Central memory CD8-positive, alpha-beta T cell (primary cell): ENCODE measurements around the gene LSM7.

Experiments used
- ATAC-seq: fragments of 150-1000 bp; cut with Tn5 transposase; replicated peaks from 2 replicates; pipeline ENCODE4 v1.10.0; 2022; ENCODE audit warnings: mild to moderate bottlenecking, moderate FRiP score, moderate number of reproducible peaks; ENCODE audit not compliant: poor library complexity, severe bottlenecking; ENCODE audit errors: extremely low read depth
- DNase-seq, 2 donors: peaks; one replicate each; pipeline ENCODE4 v3.0.0; 2021; ENCODE audit warnings: low spot score in 2 of 2
- H3K27ac Mint-ChIP-seq: one replicate; pipeline ENCODE4 v1.8.0; 2022; ENCODE audit warnings: low read depth, mild to moderate bottlenecking, moderate library complexity, mixed read lengths
- H3K27me3 Mint-ChIP-seq: one replicate; pipeline ENCODE4 v1.8.0; 2022; ENCODE audit warnings: mixed read lengths
- H3K36me3 Mint-ChIP-seq: one replicate; pipeline ENCODE4 v1.8.0; 2022; ENCODE audit warnings: mild to moderate bottlenecking, moderate library complexity, mixed read lengths; ENCODE audit not compliant: insufficient read depth
- H3K4me1 Mint-ChIP-seq: one replicate; pipeline ENCODE4 v1.8.0; 2022; ENCODE audit warnings: mixed read lengths
- H3K4me3 Mint-ChIP-seq: one replicate; pipeline ENCODE4 v1.8.0; 2022; ENCODE audit warnings: mild to moderate bottlenecking, moderate library complexity, mixed read lengths
- H3K9me3 Mint-ChIP-seq: one replicate; pipeline ENCODE4 v1.8.0; 2022; ENCODE audit warnings: mixed read lengths

LSM7 gene

GRCh38 chr19:2360833-2361232 lies 32.4 kb upstream of the LSM7 start:
- H3K4me3 Mint-ChIP-seq = no peak overlapping the region

GRCh38 chr19:2359992-2360685 lies 31.8 kb upstream of the LSM7 start, which contains the start of gene TMPRSS9:
Gene TMPRSS9 (plus strand): TSS chr19:2360265. CDS start chr19:2389786, 29,521 bp downstream.
- no peaks in the 10 kb centered on the region for H3K36me3 Mint-ChIP-seq
- DNase-seq (no peak), ATAC-seq (no peak)
- H3K27ac Mint-ChIP-seq = no peak within 1 kb of the TSS
- H3K4me1 Mint-ChIP-seq = no peaks in the 10 kb centered on the region
- H3K4me3 Mint-ChIP-seq = no peak within 1 kb of the TSS
- H3K9me3 Mint-ChIP-seq = no peaks in the 10 kb centered on the region
- H3K27me3 Mint-ChIP-seq = peaks cover 12% of the 10 kb centered on the region

More at GRCh38 chr19:2360833-2361232, 32.4 kb upstream of the LSM7 start:
- Mint-ChIP-seq H3K27me3 (peaks cover 16% of the 10 kb centered on the region), H3K36me3 (no peaks in the 10 kb centered on the region), H3K9me3 (no peaks in the 10 kb centered on the region), H3K27ac (no peak overlapping the region), H3K4me1 (no peaks in the 10 kb centered on the region)
- DNase-seq (no peak), ATAC-seq (no peak)

GRCh38 chr19:2358548-2359173 lies 30.3 kb upstream of the LSM7 start:
- Mint-ChIP-seq H3K27ac (no peak overlapping the region), H3K27me3 (peaks cover 7% of the 10 kb centered on the region), H3K9me3 (no peaks in the 10 kb centered on the region), H3K4me1 (no peaks in the 10 kb centered on the region), H3K4me3 (no peak overlapping the region), H3K36me3 (no peaks in the 10 kb centered on the region)
- no peak for DNase-seq
- ATAC-seq = no peak

- no peaks in the 10 kb centered on the region for H3K36me3 Mint-ChIP-seq
- no peak overlapping the region for H3K27ac Mint-ChIP-seq
- ATAC-seq = no peak
These were observed 29.2 kb upstream of the LSM7 start for GRCh38 chr19:2357279-2358206.

GRCh38 chr19:2356036-2356646 lies 27.8 kb upstream of the LSM7 start:
- Mint-ChIP-seq H3K27me3 (peaks cover 7% of the 10 kb centered on the region), H3K27ac (no peak overlapping the region), H3K4me3 (no peak overlapping the region), H3K36me3 (no peaks in the 10 kb centered on the region), H3K9me3 (no peaks in the 10 kb centered on the region), H3K4me1 (no peaks in the 10 kb centered on the region)
- ATAC-seq (no peak), DNase-seq (no peak)

More at GRCh38 chr19:2357279-2358206, 29.2 kb upstream of the LSM7 start:
- H3K27me3 Mint-ChIP-seq = peaks cover 7% of the 10 kb centered on the region
- no peaks in the 10 kb centered on the region for H3K9me3 Mint-ChIP-seq
- H3K4me3 Mint-ChIP-seq = no peak overlapping the region
- DNase-seq = no peak
- H3K4me1 Mint-ChIP-seq = no peaks in the 10 kb centered on the region

GRCh38 chr19:2355168-2356035 lies 27.0 kb upstream of the LSM7 start:
- DNase-seq (no peak), ATAC-seq (no peak)
- no peaks in the 10 kb centered on the region for H3K4me1 Mint-ChIP-seq
- no peaks in the 10 kb centered on the region for H3K9me3 Mint-ChIP-seq
- peaks cover 2% of the 10 kb centered on the region for H3K27me3 Mint-ChIP-seq
- H3K27ac Mint-ChIP-seq = no peak overlapping the region
- H3K4me3 Mint-ChIP-seq = no peak overlapping the region
- H3K36me3 Mint-ChIP-seq = no peaks in the 10 kb centered on the region

- H3K27ac Mint-ChIP-seq = no peak overlapping the region
- no peak overlapping the region for H3K4me3 Mint-ChIP-seq
- no peaks in the 10 kb centered on the region for H3K27me3 Mint-ChIP-seq
- no peak for ATAC-seq
- no peaks in the 10 kb centered on the region for H3K9me3 Mint-ChIP-seq
- no peaks in the 10 kb centered on the region for H3K36me3 Mint-ChIP-seq
- no peaks in the 10 kb centered on the region for H3K4me1 Mint-ChIP-seq
- no peak for DNase-seq
These were observed 26.3 kb upstream of the LSM7 start for GRCh38 chr19:2354670-2355069.

- Mint-ChIP-seq H3K4me1 (no peaks in the 10 kb centered on the region), H3K9me3 (no peaks in the 10 kb centered on the region), H3K36me3 (no peaks in the 10 kb centered on the region), H3K27ac (no peak overlapping the region), H3K27me3 (no peaks in the 10 kb centered on the region), H3K4me3 (no peak overlapping the region)
- DNase-seq (no peak), ATAC-seq (no peak)
These were observed 25.7 kb upstream of the LSM7 start for GRCh38 chr19:2353887-2354592.

- DNase-seq (no peak), ATAC-seq (no peak)
- Mint-ChIP-seq H3K27ac (no peak overlapping the region), H3K4me1 (no peaks in the 10 kb centered on the region), H3K4me3 (no peak overlapping the region), H3K36me3 (no peaks in the 10 kb centered on the region), H3K9me3 (no peaks in the 10 kb centered on the region), H3K27me3 (no peaks in the 10 kb centered on the region)
These were observed 24.9 kb upstream of the LSM7 start for GRCh38 chr19:2353159-2353886.

- DNase-seq = no peak
- no peaks in the 10 kb centered on the region for H3K36me3 Mint-ChIP-seq
- no peaks in the 10 kb centered on the region for H3K27me3 Mint-ChIP-seq
- no peak overlapping the region for H3K4me3 Mint-ChIP-seq
- no peaks in the 10 kb centered on the region for H3K9me3 Mint-ChIP-seq
- H3K27ac Mint-ChIP-seq = no peak overlapping the region
- ATAC-seq = no peak
- no peaks in the 10 kb centered on the region for H3K4me1 Mint-ChIP-seq
These were observed 23.7 kb upstream of the LSM7 start for GRCh38 chr19:2352121-2352520.

- Mint-ChIP-seq H3K4me3 (no peak overlapping the region), H3K27me3 (no peaks in the 10 kb centered on the region), H3K27ac (no peak overlapping the region), H3K9me3 (no peaks in the 10 kb centered on the region), H3K36me3 (no peaks in the 10 kb centered on the region), H3K4me1 (no peaks in the 10 kb centered on the region)
- no peak for ATAC-seq
- no peak for DNase-seq
These were observed 23.2 kb upstream of the LSM7 start for GRCh38 chr19:2351591-2351990.
